ENCODE results near the gene CDH22.

The CDH22 gene

GRCh38 chr20:46151936-46152335 is 156.4 kb downstream of the CDH22 start:
- Histone ChIP-seq H2BK15ac (ENCODE audit: low read depth, poor library complexity, severe bottlenecking) (no peak overlapping the region), H2BK12ac (ENCODE audit: low read length in 2 of 2) (no peak overlapping the region), H2AFZ (ENCODE audit: low read depth, low read length) (no peak overlapping the region), H3K9me3 (ENCODE audit: control insufficient read depth, low read length) (no peaks in the 10 kb centered on the region), H2BK5ac (ENCODE audit: low read depth, low read length, poor library complexity, severe bottlenecking) (no peak overlapping the region), H4K8ac (ENCODE audit: low read length) (no peak overlapping the region), H3K4ac (ENCODE audit: low read depth in 1 of 2, low read length in 2 of 2) (no peak overlapping the region), H3K18ac (ENCODE audit: low read depth in 1 of 2, low read length in 2 of 2) (no peak overlapping the region), H3K9ac (ENCODE audit: low read length) (no peak overlapping the region), H3K4me1 (ENCODE audit: control insufficient read depth, insufficient read depth, low read depth, low read length) (no peaks in the 10 kb centered on the region), H3K27ac (ENCODE audit: low read length, poor library complexity, severe bottlenecking) (no peak overlapping the region), H3K4me3 (ENCODE audit: insufficient read depth in 1 of 2, low read depth in 1 of 2, low read length in 2 of 2) (no peak overlapping the region), H2BK120ac (ENCODE audit: low read depth, low read length) (no peak overlapping the region), H3K27me3 (ENCODE audit: control insufficient read depth in 1 of 2, insufficient read depth in 1 of 2, low read length in 2 of 2) (peaks cover 0 to 90% of the 10 kb centered on the region in 2 experiments), H2AK5ac (ENCODE audit: low read length, severe bottlenecking) (no peak overlapping the region), H3K36me3 (ENCODE audit: control insufficient read depth in 1 of 2, insufficient read depth in 2 of 2, low read depth in 1 of 2, low read length in 2 of 2) (no peaks in the 10 kb centered on the region), H3K14ac (ENCODE audit: low read length in 2 of 2) (no peak overlapping the region), H3K23ac (ENCODE audit: low read length in 2 of 2) (no peak overlapping the region), H3K79me1 (replicated peaks; ENCODE audit: low read length, poor library complexity, severe bottlenecking) (no peaks in the 10 kb centered on the region), H3K4me2 (ENCODE audit: low read length, poor library complexity, severe bottlenecking) (no peak overlapping the region), H4K91ac (ENCODE audit: low read length) (no peak overlapping the region)
- 57% methylated on average over 7 of the region's 7 CpGs for WGBS
- DNase-seq: no peak

DNA sequence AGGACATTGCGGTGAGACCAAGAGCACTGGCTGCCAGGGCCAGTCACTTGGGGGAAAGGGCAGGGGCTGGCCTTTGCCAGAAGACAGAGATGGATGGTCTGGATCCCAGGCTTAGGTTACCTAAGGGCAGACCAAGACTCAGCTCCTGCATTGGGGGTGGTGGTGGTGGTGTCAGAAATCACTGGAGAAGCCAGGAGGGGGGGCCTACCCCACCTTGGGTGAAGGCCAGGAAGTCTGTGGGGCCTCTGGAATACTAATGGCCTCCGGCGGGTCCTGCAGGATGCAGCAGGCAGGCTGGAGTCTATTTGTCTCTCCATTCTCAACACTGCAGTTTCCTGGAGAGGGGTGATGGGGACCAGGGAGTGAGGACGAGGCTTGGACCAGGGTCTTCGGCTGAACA is 157.4 kb downstream of the CDH22 start:
- Histone ChIP-seq H3K18ac (ENCODE audit: low read depth in 1 of 2, low read length in 2 of 2) (no peak overlapping the region), H3K27me3 (ENCODE audit: control insufficient read depth in 1 of 2, insufficient read depth in 1 of 2, low read length in 2 of 2) (peaks cover 3 to 88% of the 10 kb centered on the region in 2 experiments), H3K9ac (ENCODE audit: low read length) (no peak overlapping the region), H2BK15ac (ENCODE audit: low read depth, poor library complexity, severe bottlenecking) (no peak overlapping the region), H4K91ac (ENCODE audit: low read length) (no peak overlapping the region), H3K4me3 (ENCODE audit: insufficient read depth in 1 of 2, low read depth in 1 of 2, low read length in 2 of 2) (no peak overlapping the region), H3K79me1 (replicated peaks; ENCODE audit: low read length, poor library complexity, severe bottlenecking) (no peaks in the 10 kb centered on the region), H3K4ac (ENCODE audit: low read depth in 1 of 2, low read length in 2 of 2) (no peak overlapping the region), H3K27ac (ENCODE audit: low read length, poor library complexity, severe bottlenecking) (no peak overlapping the region), H3K4me2 (ENCODE audit: low read length, poor library complexity, severe bottlenecking) (no peak overlapping the region), H3K9me3 (ENCODE audit: control insufficient read depth, low read length) (no peaks in the 10 kb centered on the region), H3K4me1 (ENCODE audit: control insufficient read depth, insufficient read depth, low read depth, low read length) (no peaks in the 10 kb centered on the region), H2AK5ac (ENCODE audit: low read length, severe bottlenecking) (no peak overlapping the region), H4K8ac (ENCODE audit: low read length) (no peak overlapping the region), H3K23ac (ENCODE audit: low read length in 2 of 2) (no peak overlapping the region), H3K14ac (ENCODE audit: low read length in 2 of 2) (no peak overlapping the region), H2AFZ (ENCODE audit: low read depth, low read length) (no peak overlapping the region), H2BK12ac (ENCODE audit: low read length in 2 of 2) (no peak overlapping the region), H3K36me3 (ENCODE audit: control insufficient read depth in 1 of 2, insufficient read depth in 2 of 2, low read depth in 1 of 2, low read length in 2 of 2) (no peaks in the 10 kb centered on the region), H2BK5ac (ENCODE audit: low read depth, low read length, poor library complexity, severe bottlenecking) (no peak overlapping the region), H2BK120ac (ENCODE audit: low read depth, low read length) (no peak overlapping the region)
- DNase-seq: no peak
- 83% methylated on average over 3 of the region's 5 CpGs for WGBS

DNA sequence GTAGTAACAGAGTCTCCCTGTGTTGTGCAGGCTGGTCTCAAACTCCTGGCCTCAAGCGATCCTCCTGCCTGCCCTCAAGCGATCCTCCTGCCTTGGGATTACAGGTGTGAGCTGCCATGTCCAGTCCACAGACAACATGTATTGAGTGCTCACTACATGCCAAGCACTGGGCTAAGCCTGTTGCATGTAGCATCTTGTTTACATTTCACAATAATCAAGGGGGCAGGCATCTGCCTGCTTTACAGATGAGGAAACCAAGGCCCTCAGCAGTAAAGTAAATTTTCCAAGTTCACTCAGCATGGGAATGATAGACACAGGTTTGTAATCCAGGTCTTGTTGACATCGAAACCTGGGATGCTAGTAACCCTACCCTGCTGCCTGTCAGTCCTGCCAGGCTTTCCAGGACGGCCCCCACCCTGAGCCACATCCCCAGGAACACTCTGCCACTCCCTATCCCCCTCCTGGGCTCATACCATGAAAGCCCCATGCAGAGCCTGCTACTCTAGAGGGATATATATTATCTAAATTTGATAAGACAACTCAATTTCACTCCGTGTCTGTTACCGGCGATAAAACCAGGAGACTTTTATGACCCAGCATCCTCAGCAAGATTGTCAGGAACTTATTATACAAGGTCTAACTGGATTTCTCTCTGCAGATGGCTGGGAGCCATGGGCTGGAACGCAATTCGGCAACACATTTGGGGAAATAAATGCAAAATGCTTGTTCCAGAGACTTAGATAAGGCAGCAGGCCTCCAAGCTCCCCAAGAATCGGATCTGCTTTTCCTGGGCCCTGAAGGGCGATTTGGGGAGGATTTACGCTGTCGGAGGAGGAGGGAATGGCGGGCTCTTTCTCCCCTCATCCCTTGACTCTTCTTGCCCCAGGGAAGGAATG is 159.7 kb downstream of the CDH22 start:
- Histone ChIP-seq H2BK12ac (ENCODE audit: low read length in 2 of 2) (no peak overlapping the region), H3K4me3 (ENCODE audit: insufficient read depth in 1 of 2, low read depth in 1 of 2, low read length in 2 of 2) (no peak overlapping the region), H3K27me3 (ENCODE audit: control insufficient read depth in 1 of 2, insufficient read depth in 1 of 2, low read length in 2 of 2) (peaks cover 5 to 84% of the 10 kb centered on the region in 2 experiments), H4K91ac (ENCODE audit: low read length) (no peak overlapping the region), H3K9ac (ENCODE audit: low read length) (no peak overlapping the region), H3K4ac (ENCODE audit: low read depth in 1 of 2, low read length in 2 of 2) (no peak overlapping the region), H2AFZ (ENCODE audit: low read depth, low read length) (no peak overlapping the region), H3K36me3 (ENCODE audit: control insufficient read depth in 1 of 2, insufficient read depth in 2 of 2, low read depth in 1 of 2, low read length in 2 of 2) (no peaks in the 10 kb centered on the region), H3K18ac (ENCODE audit: low read depth in 1 of 2, low read length in 2 of 2) (no peak overlapping the region), H3K4me2 (ENCODE audit: low read length, poor library complexity, severe bottlenecking) (no peak overlapping the region), H4K8ac (ENCODE audit: low read length) (no peak overlapping the region), H3K27ac (ENCODE audit: low read length, poor library complexity, severe bottlenecking) (no peak overlapping the region), H3K23ac (ENCODE audit: low read length in 2 of 2) (no peak overlapping the region), H2AK5ac (ENCODE audit: low read length, severe bottlenecking) (no peak overlapping the region), H3K14ac (ENCODE audit: low read length in 2 of 2) (no peak overlapping the region), H3K79me1 (replicated peaks; ENCODE audit: low read length, poor library complexity, severe bottlenecking) (no peaks in the 10 kb centered on the region), H2BK15ac (ENCODE audit: low read depth, poor library complexity, severe bottlenecking) (no peak overlapping the region), H2BK5ac (ENCODE audit: low read depth, low read length, poor library complexity, severe bottlenecking) (no peak overlapping the region), H3K4me1 (ENCODE audit: control insufficient read depth, insufficient read depth, low read depth, low read length) (no peaks in the 10 kb centered on the region), H3K9me3 (ENCODE audit: control insufficient read depth, low read length) (no peaks in the 10 kb centered on the region), H2BK120ac (ENCODE audit: low read depth, low read length) (no peak overlapping the region)
- DNase-seq: no peak
- WGBS: 74% methylated on average over 13 of the region's 14 CpGs

DNA sequence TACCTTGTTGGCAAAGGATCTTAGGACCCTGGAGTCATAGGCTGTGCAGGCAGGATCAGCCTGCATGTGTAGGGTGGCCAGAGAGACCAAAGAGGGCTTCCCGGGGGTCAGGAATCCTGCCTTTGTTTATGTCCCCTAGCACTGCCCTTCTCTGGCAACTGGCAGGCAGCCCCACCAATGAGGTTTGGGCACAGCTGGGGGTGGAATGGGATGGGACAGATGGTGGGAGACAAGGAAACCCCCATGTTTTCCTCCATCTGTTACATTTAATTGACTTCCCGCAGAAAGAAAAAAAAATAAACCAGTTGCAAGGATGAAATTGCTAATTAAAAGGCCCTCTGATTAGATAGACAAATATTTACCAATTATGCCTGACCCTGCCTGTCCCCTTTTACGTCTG is 162.6 kb downstream of the CDH22 start:
- Histone ChIP-seq H3K4ac (ENCODE audit: low read depth in 1 of 2, low read length in 2 of 2) (no peak overlapping the region), H3K36me3 (ENCODE audit: control insufficient read depth in 1 of 2, insufficient read depth in 2 of 2, low read depth in 1 of 2, low read length in 2 of 2) (no peaks in the 10 kb centered on the region), H3K79me1 (replicated peaks; ENCODE audit: low read length, poor library complexity, severe bottlenecking) (no peaks in the 10 kb centered on the region), H3K4me3 (ENCODE audit: insufficient read depth in 1 of 2, low read depth in 1 of 2, low read length in 2 of 2) (no peak overlapping the region), H3K27me3 (ENCODE audit: control insufficient read depth in 1 of 2, insufficient read depth in 1 of 2, low read length in 2 of 2) (peaks cover 18 to 86% of the 10 kb centered on the region in 2 experiments), H3K4me2 (ENCODE audit: low read length, poor library complexity, severe bottlenecking) (no peak overlapping the region), H4K8ac (ENCODE audit: low read length) (no peak overlapping the region), H2BK15ac (ENCODE audit: low read depth, poor library complexity, severe bottlenecking) (no peak overlapping the region), H2AK5ac (ENCODE audit: low read length, severe bottlenecking) (no peak overlapping the region), H4K91ac (ENCODE audit: low read length) (no peak overlapping the region), H2AFZ (ENCODE audit: low read depth, low read length) (no peak overlapping the region), H3K18ac (ENCODE audit: low read depth in 1 of 2, low read length in 2 of 2) (no peak overlapping the region), H2BK12ac (ENCODE audit: low read length in 2 of 2) (no peak overlapping the region), H3K23ac (ENCODE audit: low read length in 2 of 2) (no peak overlapping the region), H3K9ac (ENCODE audit: low read length) (no peak overlapping the region), H3K14ac (ENCODE audit: low read length in 2 of 2) (no peak overlapping the region), H3K27ac (ENCODE audit: low read length, poor library complexity, severe bottlenecking) (no peak overlapping the region), H3K4me1 (ENCODE audit: control insufficient read depth, insufficient read depth, low read depth, low read length) (no peaks in the 10 kb centered on the region), H2BK5ac (ENCODE audit: low read depth, low read length, poor library complexity, severe bottlenecking) (no peak overlapping the region), H2BK120ac (ENCODE audit: low read depth, low read length) (no peak overlapping the region), H3K9me3 (ENCODE audit: control insufficient read depth, low read length) (no peaks in the 10 kb centered on the region)
- 69% methylated on average over 2 of the region's 3 CpGs for WGBS
- no peak for DNase-seq
